ENCODE measurements around the gene VSX1.

VSX1 gene

GRCh38 chr20:25081730-25082497 lies at the start of gene VSX1:
VSX1 (minus strand) TSS chr20:25082141; CDS start chr20:25082096, 45 bp downstream.
- no peak for DNase-seq (ENCODE audit: low read depth in 3 of 3)

- DNase-seq (ENCODE audit: low read depth in 3 of 3): no peak
Observed at GRCh38 chr20:25129908-25130307, 48.0 kb upstream of the VSX1 start.

GRCh38 chr20:25129428-25129827 lies 47.5 kb upstream of the VSX1 start:
- no peak for DNase-seq (ENCODE audit: low read depth in 3 of 3)

- DNase-seq (ENCODE audit: low read depth in 3 of 3): no peak
Observed at GRCh38 chr20:25128649-25129048, 46.7 kb upstream of the VSX1 start.

GRCh38 chr20:25127761-25128537 lies 46.0 kb upstream of the VSX1 start:
- DNase-seq (ENCODE audit: low read depth in 3 of 3): no peak

- DNase-seq (ENCODE audit: low read depth in 3 of 3): no peak
Observed at GRCh38 chr20:25126204-25127029, 44.5 kb upstream of the VSX1 start.

- DNase-seq (ENCODE audit: low read depth in 3 of 3): no peak
Observed at GRCh38 chr20:25125636-25126035, 43.7 kb upstream of the VSX1 start.

GRCh38 chr20:25120920-25121319 lies 39.0 kb upstream of the VSX1 start:
- DNase-seq (ENCODE audit: low read depth in 3 of 3): no peak

- no peak for DNase-seq (ENCODE audit: low read depth in 3 of 3)
Observed at GRCh38 chr20:25120457-25120856, 38.5 kb upstream of the VSX1 start.

GRCh38 chr20:25118529-25118928 lies 36.6 kb upstream of the VSX1 start:
- DNase-seq (ENCODE audit: low read depth in 3 of 3): no peak

GRCh38 chr20:25117990-25118389 lies 36.0 kb upstream of the VSX1 start:
- DNase-seq (ENCODE audit: low read depth in 3 of 3): no peak

- no peak for DNase-seq (ENCODE audit: low read depth in 3 of 3)
Observed at GRCh38 chr20:25116739-25117458, 35.0 kb upstream of the VSX1 start.

- DNase-seq (ENCODE audit: low read depth in 3 of 3): no peak
Observed at GRCh38 chr20:25103526-25103925, 21.6 kb upstream of the VSX1 start.

GRCh38 chr20:25100914-25101313 lies 19.0 kb upstream of the VSX1 start:
- DNase-seq (ENCODE audit: low read depth in 3 of 3): no peak

GRCh38 chr20:25099601-25100140 lies 17.7 kb upstream of the VSX1 start:
- DNase-seq (ENCODE audit: low read depth in 3 of 3): no peak

- DNase-seq (ENCODE audit: low read depth in 3 of 3): no peak
Observed at GRCh38 chr20:25097498-25097897, 15.6 kb upstream of the VSX1 start.

- peak in 2 of 3 experiments; percentile 18 to 27 for DNase-seq (ENCODE audit: low read depth in 3 of 3)
Observed at GRCh38 chr20:25090492-25091429, 8.8 kb upstream of the VSX1 start.

- DNase-seq (ENCODE audit: low read depth in 3 of 3): no peak
Observed at GRCh38 chr20:25089662-25090061, 7.7 kb upstream of the VSX1 start.

- DNase-seq (ENCODE audit: low read depth in 3 of 3): no peak
Observed at GRCh38 chr20:25089096-25089495, 7.2 kb upstream of the VSX1 start.

- DNase-seq (ENCODE audit: low read depth in 3 of 3): no peak
Observed at GRCh38 chr20:25088267-25088666, 6.3 kb upstream of the VSX1 start.
